Astrocyte (in vitro differentiated cells and primary cell): ENCODE data around the gene VASN. TPM values are rescaled to one million over a fixed set of nuclear protein-coding genes. Genes with fewer than 3 reads are reported as not detected.

Experiments
- DNase-seq: peaks from one replicate; pipeline ENCODE4 v3.0.0-alpha.2; 2010; ENCODE audit warnings: low read depth
- FAIRE-seq: peaks from 2 replicates; lab custom pipeline; 2011; peaks lifted over from hg19 to GRCh38; lab: Jason Lieb, UNC
- H2AFZ ChIP-seq: 2 replicates; pipeline ENCODE4 v1.6.0; 2012; ENCODE audit warnings: low read depth, low read length, inconsistent platforms
- H3K27ac ChIP-seq: 2 replicates; pipeline ENCODE4 v1.5.1; 2011; ENCODE audit warnings: low read depth, low read length, inconsistent platforms
- H3K27me3 ChIP-seq: 2 replicates; pipeline ENCODE4 v1.6.0; 2011; ENCODE audit warnings: low read length, inconsistent platforms; ENCODE audit not compliant: insufficient read depth
- H3K36me3 ChIP-seq: 2 replicates; pipeline ENCODE4 v1.5.1; 2011; ENCODE audit warnings: low read length, inconsistent platforms; ENCODE audit not compliant: insufficient read depth
- H3K4me1 ChIP-seq: 2 replicates; pipeline ENCODE4 v1.5.1; 2011; ENCODE audit warnings: low read length, inconsistent platforms; ENCODE audit not compliant: insufficient read depth
- H3K4me2 ChIP-seq: 2 replicates; pipeline ENCODE4 v1.6.0; 2012; ENCODE audit warnings: low read length, inconsistent platforms
- H3K4me3 ChIP-seq: 2 replicates; pipeline ENCODE4 v1.5.1; 2011; ENCODE audit warnings: low read depth, mild to moderate bottlenecking, low read length, inconsistent platforms; ENCODE audit not compliant: insufficient read depth
- H3K79me2 ChIP-seq: 2 replicates; pipeline ENCODE4 v1.6.0; 2012; ENCODE audit warnings: mild to moderate bottlenecking, low read length, inconsistent platforms; ENCODE audit not compliant: insufficient read depth
- H3K9ac ChIP-seq: 2 replicates; pipeline ENCODE4 v1.6.0; 2012; ENCODE audit warnings: mild to moderate bottlenecking, low read length, inconsistent platforms
- H3K9me3 ChIP-seq: 2 replicates; pipeline ENCODE4 v1.5.1; 2012; ENCODE audit warnings: low read depth, mild to moderate bottlenecking, low read length, inconsistent platforms; ENCODE audit not compliant: insufficient read depth
- H4K20me1 ChIP-seq: 2 replicates; pipeline ENCODE4 v1.6.0; 2012; ENCODE audit warnings: low read length, inconsistent platforms; ENCODE audit not compliant: insufficient read depth
- H3K27ac Mint-ChIP-seq: one replicate; pipeline ENCODE4 v1.8.0; 2021; ENCODE audit warnings: mild to moderate bottlenecking, mixed read lengths; ENCODE audit not compliant: unreplicated experiment
- H3K27me3 Mint-ChIP-seq: one replicate; pipeline ENCODE4 v1.8.0; 2021; ENCODE audit warnings: low read depth, mixed read lengths; ENCODE audit not compliant: unreplicated experiment
- H3K36me3 Mint-ChIP-seq: one replicate; pipeline ENCODE4 v1.8.0; 2021; ENCODE audit warnings: low read depth, mixed read lengths; ENCODE audit not compliant: unreplicated experiment
- H3K4me1 Mint-ChIP-seq: one replicate; pipeline ENCODE4 v1.8.0; 2021; ENCODE audit warnings: low read depth, mixed read lengths; ENCODE audit not compliant: unreplicated experiment
- H3K4me3 Mint-ChIP-seq: one replicate; pipeline ENCODE4 v1.8.0; 2021; ENCODE audit warnings: mild to moderate bottlenecking, moderate library complexity, mixed read lengths; ENCODE audit not compliant: unreplicated experiment
- H3K9me3 Mint-ChIP-seq: one replicate; pipeline ENCODE4 v1.8.0; 2021; ENCODE audit warnings: mild to moderate bottlenecking, mixed read lengths; ENCODE audit not compliant: unreplicated experiment
- EZH2 ChIP-seq: IDR thresholded peaks from 2 replicates; pipeline ENCODE4 v1.6.1; 2012; ENCODE audit warnings: mild to moderate bottlenecking, low read length, inconsistent platforms; ENCODE audit not compliant: insufficient read depth
- total RNA-seq: library from RNA; stranded (reverse); gene quantifications from 2 replicates; pipeline ENCODE4 v1.2.1, GENCODE V29; 2021
- TF ChIP-seq, protein P1 (sequence below): IDR thresholded peaks from 2 replicates; pipeline ENCODE4 v1.5.1; 2011; ENCODE audit warnings: low read depth, mild to moderate bottlenecking, inconsistent platforms, low read length, moderate library complexity; ENCODE audit not compliant: insufficient read depth

Gene VASN
- total RNA-seq, 1 donor from 2014 or later: 32.0 TPM

DNA sequence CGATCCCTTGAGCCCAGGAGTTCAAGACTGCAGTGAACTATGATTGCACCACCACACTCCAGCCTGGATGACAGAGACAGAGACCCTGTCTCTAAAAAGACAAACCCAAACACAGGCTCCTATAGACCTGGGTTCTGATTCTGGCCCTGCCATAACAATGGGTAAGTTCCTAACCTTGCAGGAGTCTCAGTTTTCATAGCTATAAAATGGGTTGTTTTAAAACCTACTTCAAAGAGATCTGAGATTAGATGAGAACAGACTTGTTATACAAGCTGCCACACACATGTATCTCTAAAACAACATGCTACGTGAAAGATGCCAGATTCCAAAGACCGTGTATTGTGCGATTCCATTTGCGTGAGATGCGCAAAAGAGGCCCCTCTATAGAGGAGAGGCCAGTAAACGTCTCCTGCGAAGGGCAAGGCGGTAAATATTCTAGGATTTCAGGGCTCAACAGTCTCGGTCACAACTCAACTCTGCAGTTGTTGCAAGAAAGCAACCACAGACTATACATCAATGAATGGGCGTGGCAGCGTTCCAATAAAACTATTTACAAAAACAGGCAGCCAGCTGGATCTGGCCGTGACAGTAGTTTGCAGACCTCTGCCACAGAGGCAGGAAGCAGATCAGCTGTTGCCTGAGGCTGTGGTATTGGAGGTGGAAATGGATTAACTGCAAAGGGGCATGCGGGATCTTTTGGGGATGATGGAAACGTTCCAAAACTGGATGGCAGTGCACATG, 38.9 kb downstream of the VASN start:
- Histone ChIP-seq H3K4me3 (no peak overlapping the region), H3K9me3 (no peaks in the 10 kb centered on the region), H3K4me2 (peak overlapping the region; percentile 7), H4K20me1 (peaks cover 69% of the 10 kb centered on the region), H2AFZ (no peak overlapping the region), H3K36me3 (no peaks in the 10 kb centered on the region), H3K27me3 (no peaks in the 10 kb centered on the region), H3K79me2 (peaks cover 28% of the 10 kb centered on the region), H3K27ac (no peak overlapping the region), H3K4me1 (peaks cover 32% of the 10 kb centered on the region), H3K9ac (no peak overlapping the region)
- FAIRE-seq (no peak), DNase-seq (peak; percentile 89)
- Mint-ChIP-seq H3K27me3 (no peaks in the 10 kb centered on the region), H3K27ac (no peak overlapping the region), H3K4me1 (peaks cover 4% of the 10 kb centered on the region), H3K4me3 (no peak overlapping the region), H3K36me3 (peaks cover 8% of the 10 kb centered on the region), H3K9me3 (no peaks in the 10 kb centered on the region)
- TF ChIP-seq, protein P1, sequence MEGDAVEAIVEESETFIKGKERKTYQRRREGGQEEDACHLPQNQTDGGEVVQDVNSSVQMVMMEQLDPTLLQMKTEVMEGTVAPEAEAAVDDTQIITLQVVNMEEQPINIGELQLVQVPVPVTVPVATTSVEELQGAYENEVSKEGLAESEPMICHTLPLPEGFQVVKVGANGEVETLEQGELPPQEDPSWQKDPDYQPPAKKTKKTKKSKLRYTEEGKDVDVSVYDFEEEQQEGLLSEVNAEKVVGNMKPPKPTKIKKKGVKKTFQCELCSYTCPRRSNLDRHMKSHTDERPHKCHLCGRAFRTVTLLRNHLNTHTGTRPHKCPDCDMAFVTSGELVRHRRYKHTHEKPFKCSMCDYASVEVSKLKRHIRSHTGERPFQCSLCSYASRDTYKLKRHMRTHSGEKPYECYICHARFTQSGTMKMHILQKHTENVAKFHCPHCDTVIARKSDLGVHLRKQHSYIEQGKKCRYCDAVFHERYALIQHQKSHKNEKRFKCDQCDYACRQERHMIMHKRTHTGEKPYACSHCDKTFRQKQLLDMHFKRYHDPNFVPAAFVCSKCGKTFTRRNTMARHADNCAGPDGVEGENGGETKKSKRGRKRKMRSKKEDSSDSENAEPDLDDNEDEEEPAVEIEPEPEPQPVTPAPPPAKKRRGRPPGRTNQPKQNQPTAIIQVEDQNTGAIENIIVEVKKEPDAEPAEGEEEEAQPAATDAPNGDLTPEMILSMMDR: no peak
- no peak for TF ChIP-seq EZH2

DNA sequence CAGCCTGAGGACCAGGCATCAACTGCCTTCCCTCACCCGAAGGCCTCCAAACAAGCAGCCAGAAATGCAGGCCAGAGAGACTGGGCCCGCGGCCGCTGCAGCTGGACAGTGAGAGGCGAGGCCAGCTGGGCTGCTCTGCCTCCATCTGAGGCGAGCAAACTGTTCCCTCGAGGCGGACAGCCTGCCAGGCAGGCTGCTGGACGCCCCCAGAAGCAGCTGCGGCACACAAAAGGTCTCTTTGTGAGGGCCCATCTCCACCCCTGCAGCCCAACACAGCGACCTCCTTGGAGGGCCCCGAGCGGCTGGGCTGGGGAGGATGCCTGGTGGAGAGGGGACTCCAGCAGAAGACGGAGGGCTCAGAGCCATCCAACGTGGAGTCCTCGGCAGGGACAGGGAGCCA, 40.0 kb downstream of the VASN start:
- H3K4me2 ChIP-seq: no peak overlapping the region

More for the DNA sequence above, 40.0 kb downstream of the VASN start:
- Mint-ChIP-seq H3K4me1 (peaks cover 4% of the 10 kb centered on the region), H3K27ac (no peak overlapping the region), H3K9me3 (no peaks in the 10 kb centered on the region), H3K36me3 (peaks cover 8% of the 10 kb centered on the region), H3K27me3 (no peaks in the 10 kb centered on the region), H3K4me3 (no peak overlapping the region)
- no peak for DNase-seq
- Histone ChIP-seq H3K27ac (no peak overlapping the region), H3K9me3 (no peaks in the 10 kb centered on the region), H3K4me3 (no peak overlapping the region), H4K20me1 (peaks cover 70% of the 10 kb centered on the region), H3K36me3 (no peaks in the 10 kb centered on the region), H3K9ac (no peak overlapping the region), H3K27me3 (no peaks in the 10 kb centered on the region), H3K4me1 (peaks cover 33% of the 10 kb centered on the region), H2AFZ (no peak overlapping the region), H3K79me2 (peaks cover 32% of the 10 kb centered on the region)
- TF ChIP-seq, protein P1: no peak
- TF ChIP-seq EZH2: no peak
- no peak for FAIRE-seq
